Measurements from ENCODE around the gene WDR72.

- TF ChIP-seq CTCF (IDR thresholded peaks at IDR 0.05): no peak
- TF ChIP-seq POLR2A (IDR thresholded peaks at IDR 0.05): no peak
These were observed 253.1 kb downstream of the WDR72 start for GRCh38 chr15:53506370-53506769.

All from body of pancreas (tissue), 4 donors.